SH-SY5Y (cell line): ENCODE measurements around the gene MAT2A.

Source experiments
- GATA2 ChIP-seq: IDR thresholded peaks from 2 replicates; pipeline ENCODE4 v1.6.1; 2011; ENCODE audit warnings: mild to moderate bottlenecking, low read depth, low read length
- GATA3 ChIP-seq: IDR thresholded peaks from 2 replicates; pipeline ENCODE4 v1.6.1; 2011; ENCODE audit warnings: low read depth, mild to moderate bottlenecking, low read length, moderate library complexity

DNA sequence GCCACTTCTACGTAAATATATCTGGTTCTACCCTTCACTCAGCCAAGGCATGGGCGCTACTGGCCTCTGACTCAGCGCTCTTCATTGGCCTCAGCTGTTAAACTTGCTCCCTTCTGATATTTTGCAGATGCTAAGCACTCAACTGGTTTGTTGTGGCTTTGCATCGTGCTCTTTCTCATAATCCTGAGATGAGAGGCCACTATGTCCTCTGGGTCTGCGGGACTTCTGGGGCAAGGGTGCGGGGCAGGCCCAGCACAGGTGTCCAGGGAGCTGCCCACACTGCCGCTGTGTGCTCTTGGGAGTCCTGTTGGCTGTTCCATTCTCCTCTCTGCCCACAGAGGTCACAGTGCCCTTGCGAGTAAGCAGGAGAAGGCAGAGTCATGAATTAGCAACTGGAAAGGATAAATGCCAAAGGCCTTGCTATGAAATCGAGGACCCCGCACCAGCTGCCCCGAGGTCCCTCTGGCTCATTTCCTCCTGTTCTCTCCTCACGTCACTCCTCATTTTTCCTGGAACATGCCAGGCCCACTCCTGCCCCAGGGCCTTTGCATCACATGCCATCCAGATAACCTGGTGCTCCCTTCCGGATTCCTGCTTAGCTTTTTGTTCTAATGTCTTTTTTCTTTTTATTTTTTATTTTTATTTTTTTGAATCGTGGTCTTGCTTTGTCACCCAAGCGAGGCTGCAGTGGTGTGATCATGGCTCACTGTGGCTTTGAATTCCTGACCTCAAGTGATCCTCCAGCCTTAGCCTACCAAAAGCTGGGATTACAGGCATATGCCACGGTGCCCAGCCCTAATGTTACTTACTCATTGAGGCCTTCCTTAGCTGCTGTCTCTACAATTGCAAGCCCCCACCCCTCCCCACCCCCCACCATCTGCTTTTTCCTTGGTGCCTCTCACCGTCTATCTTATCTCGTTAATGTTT is 34.9 kb upstream of the MAT2A start:
- no peak for TF ChIP-seq GATA2
- TF ChIP-seq GATA3: no peak
